ENCODE measurements around the gene ARL5C.
"Not testable (repeated sequence)": the region's sequence is repeated elsewhere in the genome, so short reads cannot be mapped to it uniquely, and the experiment has no call there.

ARL5C gene

GRCh38 chr17:39194089-39194984, 28.4 kb upstream of the ARL5C start:
- no peak for DNase-seq

GRCh38 chr17:39193346-39193745, 27.4 kb upstream of the ARL5C start:
- DNase-seq: no peak

- DNase-seq: no peak
Measured at GRCh38 chr17:39192901-39193300, 26.9 kb upstream of the ARL5C start.

- DNase-seq: no peak
Measured at GRCh38 chr17:39191750-39192510, 26.0 kb upstream of the ARL5C start.

- no peak for DNase-seq
Measured at GRCh38 chr17:39187152-39187830, 21.3 kb upstream of the ARL5C start.

- DNase-seq: no peak
Measured at GRCh38 chr17:39186481-39187002, 20.6 kb upstream of the ARL5C start.

- DNase-seq: no peak
Measured at GRCh38 chr17:39183720-39184119, 17.8 kb upstream of the ARL5C start.

- DNase-seq: no peak
Measured at GRCh38 chr17:39183045-39183444, 17.1 kb upstream of the ARL5C start.

- DNase-seq: no peak
Measured at GRCh38 chr17:39181303-39181702, 15.3 kb upstream of the ARL5C start.

- DNase-seq: no peak
Measured at GRCh38 chr17:39178536-39178935, 12.6 kb upstream of the ARL5C start.

- no peak for DNase-seq
Measured at GRCh38 chr17:39177256-39177655, 11.3 kb upstream of the ARL5C start.

GRCh38 chr17:39175695-39176093, 9.7 kb upstream of the ARL5C start:
- no peak for DNase-seq

GRCh38 chr17:39174920-39175694, 9.1 kb upstream of the ARL5C start:
- DNase-seq: peak; percentile 80

GRCh38 chr17:39173526-39174274, 7.7 kb upstream of the ARL5C start:
- DNase-seq: no peak

- no peak for DNase-seq
Measured at GRCh38 chr17:39173080-39173479, 7.1 kb upstream of the ARL5C start.

GRCh38 chr17:39171933-39172332, 6.0 kb upstream of the ARL5C start:
- DNase-seq: no peak

- DNase-seq: no peak
Measured at GRCh38 chr17:39170558-39170957, 4.6 kb upstream of the ARL5C start.

GRCh38 chr17:39170109-39170508, 4.1 kb upstream of the ARL5C start:
- no peak for DNase-seq

- DNase-seq: no peak
Measured at GRCh38 chr17:39169518-39169917, 3.6 kb upstream of the ARL5C start.

GRCh38 chr17:39169101-39169500, 3.1 kb upstream of the ARL5C start:
- DNase-seq: no peak

GRCh38 chr17:39168503-39168902, 2.5 kb upstream of the ARL5C start:
- DNase-seq: not testable (repeated sequence)

GRCh38 chr17:39167476-39167875, 1.5 kb upstream of the ARL5C start:
- DNase-seq: no peak
